A673 (cell line): ENCODE data around the gene NELL1.

Source experiments
- EZH2 ChIP-seq: fragments of 200-600 bp; sonication (generic); IDR thresholded peaks from 2 replicates; pipeline ENCODE4 v1.6.1; 2017; ENCODE audit warnings: borderline replicate concordance, low read depth, mild to moderate bottlenecking, mixed read lengths, antibody characterized with exemption, low read length; ENCODE audit not compliant: poor library complexity, severe bottlenecking
- TF ChIP-seq, protein P1 (sequence below): fragments of 300-800, 200-600 bp; sonication (generic); conservative IDR thresholded peaks from 2 replicates; pipeline ENCODE4 v1.5.1; 2017; ENCODE audit warnings: low read depth, mild to moderate bottlenecking, antibody characterized with exemption, low read length, moderate library complexity, mixed read lengths

DNA sequence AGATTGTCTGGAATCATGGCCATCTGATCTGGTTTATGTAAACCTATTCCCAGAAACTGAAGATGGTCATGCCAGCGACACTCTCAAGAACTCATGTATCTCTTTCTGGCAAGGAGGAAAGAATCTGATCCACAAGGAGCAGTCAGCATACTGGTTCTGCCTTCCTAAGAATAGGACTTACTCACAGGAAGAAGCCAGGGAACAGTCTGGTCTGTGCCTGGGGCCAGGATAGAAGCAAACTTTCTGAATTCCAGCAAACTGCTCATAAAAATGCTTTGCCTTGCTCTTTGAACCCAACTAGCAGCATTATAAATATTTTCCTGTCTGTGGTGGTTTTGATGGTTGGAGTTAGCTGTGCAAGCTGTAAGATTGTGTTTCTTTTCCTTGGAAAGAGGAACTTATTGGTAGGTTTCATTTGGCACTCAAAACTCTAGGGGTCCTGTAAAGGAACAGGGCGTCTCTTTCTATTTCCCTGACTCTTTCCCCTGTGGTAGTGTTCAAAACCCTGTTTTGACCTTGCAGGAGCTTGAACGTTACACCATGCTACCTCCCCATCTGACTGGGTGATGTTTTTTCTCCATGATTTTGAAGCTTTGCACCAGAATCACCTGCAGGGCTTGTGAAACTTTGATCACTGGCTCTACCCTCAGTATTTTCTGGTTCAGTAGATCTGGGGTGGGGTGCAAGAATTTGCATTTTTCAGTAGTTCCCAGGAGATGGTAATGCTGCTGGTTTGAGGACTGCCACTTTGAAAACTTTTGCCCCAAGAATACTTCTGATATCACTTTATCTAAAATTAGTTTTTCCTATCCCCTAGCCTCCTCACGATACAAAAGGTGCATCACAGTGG lies 895.7 kb downstream of the NELL1 start:
- TF ChIP-seq, protein P1, sequence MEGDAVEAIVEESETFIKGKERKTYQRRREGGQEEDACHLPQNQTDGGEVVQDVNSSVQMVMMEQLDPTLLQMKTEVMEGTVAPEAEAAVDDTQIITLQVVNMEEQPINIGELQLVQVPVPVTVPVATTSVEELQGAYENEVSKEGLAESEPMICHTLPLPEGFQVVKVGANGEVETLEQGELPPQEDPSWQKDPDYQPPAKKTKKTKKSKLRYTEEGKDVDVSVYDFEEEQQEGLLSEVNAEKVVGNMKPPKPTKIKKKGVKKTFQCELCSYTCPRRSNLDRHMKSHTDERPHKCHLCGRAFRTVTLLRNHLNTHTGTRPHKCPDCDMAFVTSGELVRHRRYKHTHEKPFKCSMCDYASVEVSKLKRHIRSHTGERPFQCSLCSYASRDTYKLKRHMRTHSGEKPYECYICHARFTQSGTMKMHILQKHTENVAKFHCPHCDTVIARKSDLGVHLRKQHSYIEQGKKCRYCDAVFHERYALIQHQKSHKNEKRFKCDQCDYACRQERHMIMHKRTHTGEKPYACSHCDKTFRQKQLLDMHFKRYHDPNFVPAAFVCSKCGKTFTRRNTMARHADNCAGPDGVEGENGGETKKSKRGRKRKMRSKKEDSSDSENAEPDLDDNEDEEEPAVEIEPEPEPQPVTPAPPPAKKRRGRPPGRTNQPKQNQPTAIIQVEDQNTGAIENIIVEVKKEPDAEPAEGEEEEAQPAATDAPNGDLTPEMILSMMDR = no peak
- no peak for TF ChIP-seq EZH2
